Suppressor macrophage treated with lipopolysaccharide for 4 hours (primary cell): ENCODE results near the gene PRDX3.
"Not testable (repeated sequence)": the region's sequence is repeated elsewhere in the genome, so short reads cannot be mapped to it uniquely, and the experiment has no call there.

ENCODE experiments used
- DNase-seq: peaks from one replicate; pipeline ENCODE4 v3.0.0-alpha.2; 2020

The PRDX3 gene

GRCh38 chr10:119161680-119162451, 16.7 kb downstream of the PRDX3 start:
- no peak for DNase-seq

GRCh38 chr10:119159332-119159731, 19.3 kb downstream of the PRDX3 start:
- no peak for DNase-seq

GRCh38 chr10:119153661-119154060, 25.0 kb downstream of the PRDX3 start:
- DNase-seq: no peak

GRCh38 chr10:119153041-119153440, 25.6 kb downstream of the PRDX3 start:
- no peak for DNase-seq

GRCh38 chr10:119151601-119152000, 27.0 kb downstream of the PRDX3 start:
- not testable (repeated sequence) for DNase-seq

- no peak for DNase-seq
These were observed 28.9 kb downstream of the PRDX3 start for GRCh38 chr10:119149729-119150128.

- no peak for DNase-seq
These were observed 29.5 kb downstream of the PRDX3 start for GRCh38 chr10:119149157-119149556.

- no peak for DNase-seq
These were observed 35.0 kb downstream of the PRDX3 start for GRCh38 chr10:119143657-119144056.

GRCh38 chr10:119140603-119141245, 37.9 kb downstream of the PRDX3 start:
- no peak for DNase-seq

GRCh38 chr10:119139464-119140067, 39.0 kb downstream of the PRDX3 start:
- DNase-seq: peak; percentile 31

- no peak for DNase-seq
These were observed 40.0 kb downstream of the PRDX3 start for GRCh38 chr10:119138346-119139306.

- not testable (repeated sequence) for DNase-seq
These were observed 40.7 kb downstream of the PRDX3 start for GRCh38 chr10:119137878-119138277.

GRCh38 chr10:119136084-119136483, 42.5 kb downstream of the PRDX3 start:
- DNase-seq: peak; percentile 35

- peak; percentile 93 for DNase-seq
These were observed 43.1 kb downstream of the PRDX3 start for GRCh38 chr10:119135513-119135881.

GRCh38 chr10:119133949-119134348, 44.7 kb downstream of the PRDX3 start:
- DNase-seq: peak; percentile 92

- DNase-seq: peak; percentile 5
These were observed 45.9 kb downstream of the PRDX3 start for GRCh38 chr10:119132521-119133345.

- DNase-seq: peak; percentile 95
These were observed 46.9 kb downstream of the PRDX3 start for GRCh38 chr10:119131512-119132240.

GRCh38 chr10:119129721-119130120, 48.9 kb downstream of the PRDX3 start:
- peak; percentile 14 for DNase-seq

- no peak for DNase-seq
These were observed 52.7 kb downstream of the PRDX3 start for GRCh38 chr10:119125942-119126341.

GRCh38 chr10:119120875-119121274, 57.7 kb downstream of the PRDX3 start:
- no peak for DNase-seq

GRCh38 chr10:119120413-119120867, 58.2 kb downstream of the PRDX3 start:
- DNase-seq: no peak
